Activated CD4-positive, CD25-positive, alpha-beta regulatory T cell treated with anti-CD3 and anti-CD28 coated beads, Interleukin-2, amount 50 U/mL, for 72 hours (primary cell): ENCODE results near the gene SP100.

Experiments used
- DNase-seq: peaks from one replicate; pipeline ENCODE4 v3.0.0; 2021

SP100 gene

GRCh38 chr2:230564805-230565779 is 149.1 kb downstream of the SP100 start:
- no peak for DNase-seq

- no peak for DNase-seq
These were observed 153.3 kb downstream of the SP100 start for GRCh38 chr2:230569298-230569697.

DNA sequence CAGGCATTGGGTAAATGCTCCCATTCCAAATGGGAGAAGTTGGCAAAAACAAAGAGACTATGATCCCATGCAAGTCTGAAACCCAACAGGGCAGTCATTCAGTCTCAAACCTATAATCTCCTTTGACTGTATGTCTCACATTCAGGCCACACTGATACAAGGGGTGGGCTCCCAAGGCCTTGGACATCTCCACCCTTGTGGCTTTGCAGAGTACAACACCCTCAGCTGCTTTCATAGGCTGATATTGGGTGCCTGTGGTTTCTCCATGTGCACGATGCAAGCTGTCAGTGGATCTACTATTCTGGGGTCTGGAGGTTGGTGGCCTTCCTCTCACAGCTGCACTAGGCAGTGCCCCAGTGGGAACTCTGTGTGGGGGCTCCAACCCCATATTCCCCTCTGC is 155.0 kb downstream of the SP100 start:
- no peak for DNase-seq

DNA sequence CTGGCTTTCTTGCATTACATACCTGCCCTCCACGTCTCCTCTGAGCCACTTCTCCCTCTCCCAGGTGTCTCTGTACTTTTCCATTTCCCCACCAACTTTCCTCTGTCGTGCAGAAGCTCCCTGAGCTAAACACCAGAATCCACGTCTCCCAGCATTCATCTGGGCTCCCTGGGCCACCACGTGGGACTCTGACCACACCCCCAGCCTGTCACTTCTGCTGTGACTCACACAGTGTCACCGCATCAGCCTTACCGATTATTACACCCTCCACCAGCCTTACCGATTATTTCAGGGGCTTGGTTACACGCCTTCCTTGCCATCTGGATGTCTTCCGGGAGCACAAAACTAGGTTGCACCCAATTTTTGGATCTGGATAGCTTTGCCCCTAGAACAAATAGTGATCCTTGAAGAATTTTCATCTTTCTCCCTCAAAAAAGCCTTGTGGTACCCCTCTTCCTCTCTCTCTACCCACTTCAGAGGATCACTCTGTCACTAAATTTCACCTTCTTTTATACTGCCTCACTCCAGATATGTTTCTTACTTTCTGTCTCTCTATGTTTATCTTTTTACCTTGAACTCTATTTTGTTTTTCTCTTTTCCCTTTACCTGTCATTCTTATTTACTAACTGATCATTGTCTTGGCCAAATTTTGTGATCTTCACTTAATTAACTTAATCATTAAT is 159.8 kb downstream of the SP100 start:
- peak; percentile 42 for DNase-seq

GRCh38 chr2:230577114-230577513 is 161.1 kb downstream of the SP100 start:
- DNase-seq: no peak

DNA sequence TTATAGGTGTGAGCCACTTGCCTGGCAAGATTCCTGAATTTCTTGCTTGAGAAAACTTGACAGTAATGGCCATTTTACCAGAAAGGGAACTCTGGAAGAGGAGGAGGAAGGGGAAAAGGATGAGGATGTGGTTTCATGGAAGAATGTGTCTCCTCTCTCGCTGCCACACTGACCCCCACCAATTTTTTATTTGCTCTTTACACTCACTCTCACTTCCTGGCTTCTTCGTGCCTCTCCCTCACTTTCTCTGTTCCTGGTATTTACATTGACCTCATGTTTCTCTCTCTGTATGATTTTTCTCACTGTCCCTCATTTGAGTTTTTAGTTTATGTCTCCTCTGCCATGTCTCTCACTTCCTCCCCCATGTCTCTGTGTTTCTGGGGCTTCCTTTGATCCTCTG is 162.1 kb downstream of the SP100 start:
- no peak for DNase-seq

DNA sequence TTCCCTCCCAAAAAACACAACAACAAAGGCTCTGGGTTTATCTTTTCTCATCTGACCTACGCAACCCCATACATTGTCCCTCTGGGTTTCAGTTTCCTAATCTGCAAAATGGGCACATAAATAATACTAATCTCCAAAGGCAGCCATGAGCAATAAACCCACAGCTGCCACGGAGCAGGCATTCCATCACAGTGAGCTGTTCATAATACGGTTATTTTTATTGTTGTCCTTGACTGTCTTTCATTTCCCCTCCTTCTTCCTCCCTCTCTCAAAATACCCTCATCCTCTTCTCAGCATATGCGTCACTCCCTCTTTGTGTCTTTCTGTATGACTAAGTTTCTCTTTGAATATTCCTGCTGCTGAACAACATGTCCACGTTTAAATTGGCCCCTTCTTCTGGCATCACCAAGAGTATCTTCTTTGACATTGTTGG is 166.9 kb downstream of the SP100 start:
- DNase-seq: no peak

DNA sequence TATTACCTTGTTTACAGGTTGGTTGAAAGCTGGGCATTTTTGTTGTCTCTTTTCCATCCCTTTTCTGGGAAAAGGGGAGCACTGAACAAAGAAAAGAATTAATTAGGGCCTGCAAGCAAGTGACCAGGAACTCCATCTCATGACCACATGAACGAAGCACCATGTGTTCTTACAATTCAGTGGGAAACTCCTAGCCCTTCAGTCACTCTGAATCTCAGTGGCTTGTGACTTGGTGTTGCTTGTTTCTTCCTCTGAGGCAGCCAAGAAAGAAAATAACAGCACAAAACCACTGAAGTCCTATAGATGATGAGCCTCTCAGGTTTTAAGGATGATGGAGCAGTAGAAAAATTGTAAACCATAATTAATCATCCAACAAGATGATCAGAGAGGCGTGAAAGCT is 167.6 kb downstream of the SP100 start:
- no peak for DNase-seq

- no peak for DNase-seq
These were observed 170.5 kb downstream of the SP100 start for GRCh38 chr2:230586328-230586982.

GRCh38 chr2:230589025-230589424 is 173.0 kb downstream of the SP100 start:
- DNase-seq: no peak

GRCh38 chr2:230589497-230590015 is 173.6 kb downstream of the SP100 start:
- DNase-seq: no peak

DNA sequence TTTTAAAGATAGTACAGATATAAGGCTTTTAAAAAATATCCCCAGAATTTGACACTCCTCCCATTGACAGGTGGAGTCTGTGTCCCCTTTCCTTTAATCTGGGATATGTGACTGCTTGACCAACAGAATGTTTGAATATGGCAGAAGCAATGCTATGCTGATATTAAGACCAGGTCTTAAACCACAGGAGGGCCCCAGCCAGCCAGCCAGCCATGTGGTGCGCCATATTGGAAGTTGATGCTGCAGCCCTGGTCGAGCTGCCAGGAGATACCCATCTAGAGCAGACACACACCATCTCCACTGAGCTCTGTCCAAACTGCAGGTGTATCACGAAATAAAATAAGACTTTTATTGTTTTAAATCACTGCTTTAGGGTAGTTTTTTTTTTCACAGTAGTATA is 174.3 kb downstream of the SP100 start:
- no peak for DNase-seq

DNA sequence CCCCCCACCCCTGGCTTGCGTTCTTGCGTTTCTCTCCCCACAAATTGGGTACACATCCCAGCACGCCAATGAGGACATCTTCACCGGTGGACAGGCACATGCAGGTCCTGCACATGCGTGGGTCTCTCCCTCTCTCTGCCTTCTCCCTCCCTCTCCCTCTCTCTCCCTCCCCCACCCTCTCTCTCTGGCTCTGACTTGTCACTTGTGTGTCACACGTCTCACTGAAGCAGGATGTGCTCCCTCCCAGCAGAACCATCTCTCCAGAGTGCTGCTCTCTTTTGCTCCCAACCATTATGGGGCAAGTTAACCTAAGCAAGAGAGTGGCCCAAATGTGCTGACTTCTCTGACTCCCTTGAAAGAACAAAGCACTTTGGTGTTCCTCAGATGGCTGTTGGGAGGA is 175.8 kb downstream of the SP100 start:
- DNase-seq: no peak

DNA sequence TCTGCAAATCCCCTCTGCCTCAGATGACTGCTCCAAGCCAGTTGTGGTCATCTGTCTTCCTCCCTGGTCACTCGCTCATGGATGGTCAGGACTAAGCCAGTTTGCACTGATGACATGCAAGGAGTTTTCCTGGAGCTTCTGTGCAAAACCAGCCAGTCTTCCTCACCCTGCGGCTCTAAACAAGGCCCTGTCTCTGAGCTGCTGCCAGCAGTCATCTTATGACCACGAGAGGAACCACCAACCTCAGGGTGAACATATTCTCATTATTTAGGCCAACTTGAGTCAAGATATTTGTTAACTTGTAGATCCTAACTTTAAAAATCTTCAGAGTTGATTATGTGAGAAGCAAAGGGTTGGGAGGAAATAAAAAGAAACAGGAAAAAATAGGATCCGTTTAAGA is 176.8 kb downstream of the SP100 start:
- DNase-seq: no peak
